Progenitor cell of endocrine pancreas (in vitro differentiated cells): Measurements from ENCODE around the gene DRG2. TPM values are rescaled to one million over a fixed set of nuclear protein-coding genes. Genes with fewer than 3 reads are reported as not detected.

Experiments
- DNase-seq: peaks from one replicate; pipeline ENCODE4 v3.0.0; 2021; ENCODE audit warnings: low spot score; ENCODE audit not compliant: unreplicated experiment
- H3K27ac Mint-ChIP-seq: 2 replicates; pipeline ENCODE4 v1.8.0; 2021; ENCODE audit warnings: mild to moderate bottlenecking, moderate library complexity, mixed read lengths
- H3K27me3 Mint-ChIP-seq: 2 replicates; pipeline ENCODE4 v1.8.0; 2021; ENCODE audit warnings: mixed read lengths
- H3K36me3 Mint-ChIP-seq: 2 replicates; pipeline ENCODE4 v1.8.0; 2022; ENCODE audit warnings: mixed read lengths; ENCODE audit not compliant: insufficient read depth
- H3K4me1 Mint-ChIP-seq: 2 replicates; pipeline ENCODE4 v1.8.0; 2021; ENCODE audit warnings: low read depth, mixed read lengths
- H3K4me3 Mint-ChIP-seq: 2 replicates; pipeline ENCODE4 v1.8.0; 2021; ENCODE audit warnings: low read depth, mild to moderate bottlenecking, moderate library complexity, mixed read lengths
- H3K9me3 Mint-ChIP-seq: 2 replicates; pipeline ENCODE4 v1.8.0; 2021; ENCODE audit warnings: low read depth, mixed read lengths
- CTCF ChIP-seq: fragments of 200-600 bp; sonication (generic); IDR thresholded peaks from one replicate; pipeline ENCODE4 v1.5.0; 2021; ENCODE audit warnings: antibody characterized with exemption, mild to moderate bottlenecking; ENCODE audit not compliant: unreplicated experiment
- total RNA-seq: library from RNA; stranded (reverse); gene quantifications from 2 replicates; pipeline ENCODE4 v1.2.1, GENCODE V29; 2021

Gene DRG2
- total RNA-seq, 1 donor from 2014 or later = 42.9 TPM

- H3K4me3 Mint-ChIP-seq = no peak overlapping the region
- peaks cover 11% of the 10 kb centered on the region for H3K36me3 Mint-ChIP-seq
- TF ChIP-seq CTCF = no peak
- no peaks in the 10 kb centered on the region for H3K4me1 Mint-ChIP-seq
- DNase-seq = no peak
- no peaks in the 10 kb centered on the region for H3K9me3 Mint-ChIP-seq
- H3K27ac Mint-ChIP-seq = no peak overlapping the region
- H3K27me3 Mint-ChIP-seq = no peaks in the 10 kb centered on the region
These were observed 22.2 kb upstream of the DRG2 start for GRCh38 chr17:18065546-18065945.

GRCh38 chr17:18066866-18067265 lies 20.9 kb upstream of the DRG2 start:
- TF ChIP-seq CTCF = no peak
- Mint-ChIP-seq H3K4me1 (peaks cover 2% of the 10 kb centered on the region), H3K9me3 (no peaks in the 10 kb centered on the region), H3K27me3 (peaks cover 3% of the 10 kb centered on the region), H3K27ac (no peak overlapping the region), H3K36me3 (peaks cover 11% of the 10 kb centered on the region), H3K4me3 (no peak overlapping the region)
- no peak for DNase-seq

- Mint-ChIP-seq H3K27me3 (peaks cover 3% of the 10 kb centered on the region), H3K9me3 (no peaks in the 10 kb centered on the region)
These were observed 18.6 kb upstream of the DRG2 start for GRCh38 chr17:18069101-18069500.

GRCh38 chr17:18070861-18071340 lies 16.8 kb upstream of the DRG2 start:
- no peak for TF ChIP-seq CTCF
- Mint-ChIP-seq H3K27ac (no peak overlapping the region), H3K36me3 (no peaks in the 10 kb centered on the region), H3K27me3 (peaks cover 6% of the 10 kb centered on the region), H3K4me3 (no peak overlapping the region), H3K4me1 (peaks cover 2% of the 10 kb centered on the region), H3K9me3 (no peaks in the 10 kb centered on the region)
- no peak for DNase-seq

More at GRCh38 chr17:18069101-18069500, 18.6 kb upstream of the DRG2 start:
- Mint-ChIP-seq H3K36me3 (peaks cover 6% of the 10 kb centered on the region), H3K27ac (no peak overlapping the region), H3K4me1 (peaks cover 2% of the 10 kb centered on the region), H3K4me3 (no peak overlapping the region)
- DNase-seq = no peak
- TF ChIP-seq CTCF = no peak

GRCh38 chr17:18071751-18072150 lies 16.0 kb upstream of the DRG2 start:
- Mint-ChIP-seq H3K9me3 (no peaks in the 10 kb centered on the region), H3K36me3 (no peaks in the 10 kb centered on the region), H3K27ac (no peak overlapping the region), H3K4me1 (peaks cover 2% of the 10 kb centered on the region), H3K27me3 (peaks cover 6% of the 10 kb centered on the region), H3K4me3 (no peak overlapping the region)
- DNase-seq = no peak
- no peak for TF ChIP-seq CTCF
